Jurkat, Clone E6-1 (cell line): ENCODE data around the gene HCN1.
"Not testable (repeated sequence)": the region's sequence is repeated elsewhere in the genome, so short reads cannot be mapped to it uniquely, and the experiment has no call there.

Experiments
- DNase-seq: peaks from one replicate; pipeline ENCODE4 v3.0.0-alpha.2; 2011; ENCODE audit warnings: low read depth, low spot score
- H3K4me3 ChIP-seq: 2 replicates; pipeline ENCODE4 v1.5.1; 2011; ENCODE audit warnings: mild to moderate bottlenecking, low read length, control low read depth, moderate library complexity

HCN1 gene

GRCh38 chr5:45484781-45485180, 211.4 kb downstream of the HCN1 start:
- DNase-seq = no peak
- no peak overlapping the region for H3K4me3 ChIP-seq

GRCh38 chr5:45454114-45454513, 242.1 kb downstream of the HCN1 start:
- peak; percentile 3 for DNase-seq
- no peak overlapping the region for H3K4me3 ChIP-seq

DNA sequence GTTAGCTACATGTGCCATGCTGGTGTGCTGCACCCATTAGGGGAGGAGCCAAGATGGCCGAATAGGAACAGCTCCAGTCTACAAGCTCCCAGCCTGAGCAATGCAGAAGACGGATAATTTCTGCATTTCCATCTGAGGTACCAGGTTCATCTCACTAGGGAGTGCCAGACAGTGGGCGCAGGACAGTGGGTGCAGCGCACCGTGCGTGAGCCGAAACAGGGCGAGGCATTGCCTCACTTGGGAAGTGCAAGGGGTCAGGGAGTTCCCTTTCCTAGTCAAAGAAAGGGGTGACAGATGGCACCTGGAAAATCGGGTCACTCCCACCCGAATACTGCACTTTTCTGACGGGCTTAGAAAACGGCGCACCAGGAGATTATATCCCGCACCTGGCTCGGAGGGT, 251.3 kb downstream of the HCN1 start:
- DNase-seq, H3K4me3 ChIP-seq: not testable (repeated sequence)

DNA sequence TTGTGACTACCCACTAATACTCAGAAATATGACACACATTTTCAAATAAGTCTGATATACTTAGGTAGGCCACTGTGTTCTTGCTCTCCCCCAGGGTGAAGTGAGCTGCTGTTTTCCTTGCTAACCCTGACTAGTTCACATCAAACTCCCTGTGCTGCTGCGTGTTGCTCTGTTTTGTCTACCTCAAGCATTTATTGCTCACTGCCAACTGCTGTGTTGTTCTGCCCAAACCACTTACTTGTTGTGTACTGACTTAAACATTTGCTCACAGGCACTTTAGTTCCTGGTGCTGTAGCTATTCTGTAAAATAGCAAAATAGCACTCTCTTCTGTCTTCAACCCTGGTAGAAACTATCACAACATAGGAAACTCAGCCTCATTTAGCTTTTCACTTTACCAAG, 255.7 kb downstream of the HCN1 start:
- no peak overlapping the region for H3K4me3 ChIP-seq
- DNase-seq = no peak

- no peak overlapping the region for H3K4me3 ChIP-seq
- DNase-seq = no peak
These were observed 258.4 kb downstream of the HCN1 start for GRCh38 chr5:45437752-45438151.

DNA sequence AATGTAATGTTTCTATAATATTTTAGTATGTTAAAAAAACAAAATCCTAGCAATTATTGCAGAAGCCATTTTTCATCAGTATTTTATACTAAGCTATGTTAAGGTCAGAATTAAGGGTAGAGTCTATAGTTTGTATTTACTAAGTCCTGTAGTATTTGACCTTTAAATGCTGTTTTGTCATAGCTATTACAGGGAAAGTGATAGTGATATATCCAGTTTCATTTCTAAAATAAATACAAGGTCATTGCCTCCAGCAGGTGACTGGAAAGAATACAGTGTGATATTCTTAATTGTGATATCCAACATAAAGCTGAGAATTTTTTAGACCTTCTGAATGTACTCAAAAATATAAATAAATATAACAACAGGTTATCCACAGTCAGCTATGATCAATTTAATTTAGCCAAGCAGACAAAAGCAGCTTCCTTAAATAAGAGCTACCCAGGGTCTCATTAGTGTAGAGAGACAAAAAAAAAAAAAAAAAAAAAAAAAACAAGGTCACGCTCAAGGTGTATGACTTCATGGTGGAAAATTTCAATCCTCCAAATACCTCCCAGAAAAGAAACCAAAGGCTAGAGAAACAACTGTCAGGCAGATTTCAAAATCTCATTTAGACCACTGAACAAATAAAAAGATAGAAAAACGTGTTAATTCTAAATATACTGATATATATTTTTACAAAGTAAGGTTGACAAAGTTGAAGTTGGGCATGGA, 278.7 kb downstream of the HCN1 start:
- no peak for DNase-seq
- no peak overlapping the region for H3K4me3 ChIP-seq

GRCh38 chr5:45414620-45415573, 281.3 kb downstream of the HCN1 start:
- no peak for DNase-seq
- H3K4me3 ChIP-seq = no peak overlapping the region

- no peak overlapping the region for H3K4me3 ChIP-seq
- DNase-seq = no peak
These were observed 284.1 kb downstream of the HCN1 start for GRCh38 chr5:45411971-45412612.

DNA sequence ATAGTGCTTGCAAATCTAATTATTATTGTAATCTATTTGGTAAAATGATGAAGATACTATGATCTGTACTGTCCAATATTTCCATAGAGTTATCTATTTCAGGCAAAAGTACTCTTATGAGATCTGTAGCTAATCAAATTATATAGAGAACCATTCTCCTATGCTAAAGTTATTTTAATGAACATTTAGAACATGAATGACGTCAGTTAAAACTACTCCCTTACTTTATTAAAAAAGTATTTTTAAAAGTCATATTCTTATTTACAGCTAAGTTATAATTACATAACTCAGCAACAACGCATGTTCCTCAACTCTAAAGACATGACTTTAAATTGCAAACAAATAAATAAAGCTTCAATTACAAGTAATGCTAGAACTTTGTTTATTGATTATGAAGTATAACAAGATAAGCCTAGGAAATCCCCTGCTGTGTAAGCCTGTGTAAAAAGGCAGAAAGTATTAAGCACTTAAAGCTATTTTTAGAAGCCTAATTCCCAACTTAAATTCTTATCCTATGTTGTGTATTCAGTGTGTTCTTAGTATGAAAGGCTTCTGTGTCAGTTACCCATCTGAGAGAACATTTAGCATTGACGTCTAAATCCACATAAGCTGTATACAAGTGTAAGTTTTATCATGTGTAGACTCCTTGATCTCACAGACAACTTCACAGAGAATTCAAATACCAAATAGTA, 285.7 kb downstream of the HCN1 start:
- DNase-seq = no peak
- H3K4me3 ChIP-seq = no peak overlapping the region

- DNase-seq = no peak
- H3K4me3 ChIP-seq = no peak overlapping the region
These were observed 288.1 kb downstream of the HCN1 start for GRCh38 chr5:45408067-45408466.

- DNase-seq = no peak
- no peak overlapping the region for H3K4me3 ChIP-seq
These were observed 293.2 kb downstream of the HCN1 start for GRCh38 chr5:45402804-45403455.

DNA sequence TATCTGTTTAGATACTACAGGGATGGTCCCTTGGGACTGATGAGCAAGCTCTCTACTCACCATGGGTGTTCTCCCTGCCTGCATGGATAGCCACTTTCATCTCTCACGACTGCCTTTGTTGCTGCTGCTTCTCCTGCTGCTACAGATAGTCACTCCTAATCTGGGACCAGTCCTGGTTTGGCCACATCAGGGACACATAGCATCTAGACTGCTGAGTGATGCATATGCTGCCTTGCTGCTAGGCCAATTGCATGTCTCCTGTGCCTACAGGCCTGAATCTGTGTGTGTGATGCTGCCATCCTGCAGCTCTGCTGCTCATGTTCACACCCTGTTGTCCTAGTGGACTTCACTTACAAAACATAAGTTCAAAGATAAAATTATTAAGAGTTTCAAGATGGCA, 297.1 kb downstream of the HCN1 start:
- DNase-seq = no peak
- no peak overlapping the region for H3K4me3 ChIP-seq

DNA sequence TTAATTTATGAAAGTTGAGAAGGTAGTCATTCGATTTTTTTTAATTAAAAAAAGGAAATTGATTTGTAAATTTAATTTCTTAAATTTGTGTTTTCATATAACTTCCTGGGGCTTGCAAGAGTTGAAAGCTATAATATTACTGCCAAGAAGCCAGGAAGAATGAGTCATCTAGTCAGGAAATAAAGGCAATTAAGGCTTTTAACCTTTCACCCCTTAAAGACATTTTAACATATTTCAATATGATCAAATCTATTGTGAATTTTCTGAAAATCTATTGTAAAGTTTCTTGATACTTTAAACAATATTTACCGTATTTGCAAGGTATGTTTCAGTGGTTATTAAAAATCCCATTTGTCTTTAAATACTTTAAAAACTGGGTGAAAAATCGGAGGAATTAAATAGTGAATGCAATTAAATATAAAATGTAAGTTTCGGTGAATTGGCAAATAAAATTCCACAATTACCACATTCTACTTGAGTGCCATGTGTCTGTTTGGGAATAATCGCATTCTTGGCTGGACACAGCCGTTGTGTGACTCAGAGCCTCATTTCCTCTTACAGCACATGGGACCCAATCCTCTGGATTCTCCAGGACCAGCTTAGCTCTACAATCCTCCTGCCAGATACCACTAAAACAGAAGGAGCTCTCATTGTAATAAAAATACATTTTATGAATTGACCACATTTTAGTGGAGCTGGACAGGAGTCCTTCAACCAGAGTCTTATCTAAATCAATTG, 310.7 kb downstream of the HCN1 start:
- DNase-seq = no peak

GRCh38 chr5:45383985-45384384, 312.2 kb downstream of the HCN1 start:
- no peak overlapping the region for H3K4me3 ChIP-seq
- DNase-seq = no peak

More for the DNA sequence above, 310.7 kb downstream of the HCN1 start:
- H3K4me3 ChIP-seq = no peak overlapping the region

DNA sequence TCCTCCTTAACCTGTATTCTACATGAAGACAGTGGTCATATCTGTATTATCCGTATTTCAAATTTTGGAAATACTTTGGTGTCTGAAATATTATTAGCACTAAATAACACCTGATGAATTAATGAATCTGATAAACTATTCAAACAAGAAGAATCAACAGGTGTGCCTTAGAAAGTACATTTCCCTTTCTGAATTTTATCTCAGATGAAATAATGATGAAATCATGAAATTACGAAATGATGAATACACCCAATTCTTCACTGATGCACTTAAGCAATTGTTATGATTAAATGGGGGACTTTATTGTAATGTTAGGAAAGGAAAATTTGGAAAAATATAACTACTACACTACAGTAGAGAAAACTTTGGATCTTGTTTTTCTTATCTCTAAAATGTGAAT, 313.6 kb downstream of the HCN1 start:
- no peak for DNase-seq
- H3K4me3 ChIP-seq = no peak overlapping the region

GRCh38 chr5:45376417-45376816, 319.8 kb downstream of the HCN1 start:
- no peak for DNase-seq
- H3K4me3 ChIP-seq = no peak overlapping the region

- no peak for DNase-seq
These were observed 323.6 kb downstream of the HCN1 start for GRCh38 chr5:45372629-45373028.

DNA sequence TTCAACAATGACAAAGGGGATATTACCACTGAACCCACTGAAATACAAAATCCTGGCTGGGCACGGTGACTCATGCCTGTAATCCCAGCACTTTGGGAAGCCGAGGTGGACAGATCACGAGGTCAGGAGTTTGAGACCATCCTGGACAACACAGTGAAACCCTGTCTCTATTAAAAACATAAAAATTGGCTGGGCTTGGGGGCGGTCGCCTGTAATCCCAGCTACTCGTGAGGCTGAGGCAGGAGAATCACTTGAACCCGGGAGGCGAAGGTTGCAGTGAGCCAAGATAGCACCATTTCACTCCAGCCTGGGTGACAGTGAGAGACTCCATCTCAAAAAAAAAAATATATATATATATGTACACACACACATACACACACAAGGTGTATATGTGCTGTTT, 324.8 kb downstream of the HCN1 start:
- DNase-seq = not testable (repeated sequence)

More at GRCh38 chr5:45372629-45373028, 323.6 kb downstream of the HCN1 start:
- no peak overlapping the region for H3K4me3 ChIP-seq

More for the DNA sequence above, 324.8 kb downstream of the HCN1 start:
- H3K4me3 ChIP-seq = not testable (repeated sequence)
